HG02943 (cell line): ENCODE data around the gene CDKAL1.
A peak's percentile ranks its signal among the peaks of the same experiment; 100 is the strongest.

Experiments
- ATAC-seq: cut with Tn5 transposase; IDR thresholded peaks from one replicate; pipeline ENCODE4 v1.9.1; 2021; ENCODE audit warnings: mild to moderate bottlenecking, low read depth, moderate library complexity; ENCODE audit not compliant: unreplicated experiment

The CDKAL1 gene

DNA sequence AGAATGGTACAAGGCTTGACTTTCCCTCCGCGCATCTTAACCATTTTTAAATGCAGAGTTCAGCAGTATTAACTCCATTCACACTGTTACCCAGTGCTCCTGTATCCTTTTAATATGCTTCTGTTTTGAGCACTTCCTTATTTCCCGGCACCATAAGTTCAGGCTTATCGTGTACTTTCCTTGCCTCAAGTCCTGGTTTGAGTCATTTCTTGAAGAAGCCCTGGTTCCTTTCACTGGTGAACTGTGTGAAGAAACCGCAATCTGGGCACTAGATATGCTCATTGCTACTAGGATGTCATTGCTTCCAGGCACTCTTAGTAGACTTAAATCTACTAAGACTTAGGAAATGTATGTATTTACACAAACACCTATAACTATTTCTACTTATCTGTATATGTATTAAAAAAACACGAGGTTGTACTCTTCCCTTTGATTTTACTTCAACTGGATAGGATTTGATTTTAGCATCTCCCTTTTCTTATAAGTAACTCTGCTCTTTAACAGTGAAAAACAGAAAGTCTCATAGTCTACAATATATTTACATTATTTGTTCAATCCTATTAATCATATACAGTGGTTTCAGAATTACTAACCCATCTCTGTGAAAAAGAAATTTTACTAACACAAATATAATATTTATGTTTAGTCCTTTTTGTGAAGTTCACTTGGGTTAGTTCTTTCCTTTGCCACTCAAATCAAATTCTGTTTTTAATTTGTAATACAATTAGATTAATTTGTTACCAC, 135.5 kb downstream of the CDKAL1 start:
- ATAC-seq = peak; percentile 74

DNA sequence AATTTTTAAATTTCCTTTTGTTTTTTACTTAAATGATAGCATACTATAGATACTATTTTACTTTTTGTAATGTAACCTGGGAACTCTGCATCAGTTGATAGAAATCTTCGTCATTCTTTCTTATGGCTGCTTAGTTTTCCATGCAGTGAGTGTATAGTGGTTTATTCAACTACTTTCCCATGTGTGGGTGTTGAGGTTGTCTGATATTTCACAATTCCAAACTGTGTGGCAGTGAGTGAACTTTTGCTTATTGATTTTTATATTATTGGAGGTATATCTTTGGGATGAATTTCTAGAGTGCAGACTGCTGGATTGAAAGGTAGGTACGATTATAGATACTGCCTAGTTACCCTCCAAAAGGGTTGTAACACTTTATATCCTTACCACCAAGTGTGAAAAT, 136.5 kb downstream of the CDKAL1 start:
- no peak for ATAC-seq

DNA sequence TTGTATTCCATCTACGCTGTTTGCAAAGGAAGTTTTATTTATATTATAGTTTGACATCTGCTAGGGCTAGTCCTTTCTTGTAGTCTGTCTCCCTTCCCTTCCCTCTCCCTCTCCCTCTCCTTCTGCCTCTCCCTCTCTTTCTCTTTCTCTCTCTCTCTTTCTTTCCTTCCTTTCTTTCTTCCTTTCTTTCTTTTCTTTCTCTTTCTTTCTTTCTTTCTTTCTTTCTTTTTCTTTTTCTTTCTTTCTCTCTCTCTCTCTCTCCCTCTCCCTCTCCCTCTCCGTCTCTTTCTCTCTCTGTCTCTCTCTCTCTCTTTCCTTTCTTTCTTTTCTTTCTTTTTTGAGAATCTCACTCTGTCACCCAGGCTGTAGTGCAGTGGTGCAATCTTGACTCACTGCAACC, 137.8 kb downstream of the CDKAL1 start:
- ATAC-seq = no peak

DNA sequence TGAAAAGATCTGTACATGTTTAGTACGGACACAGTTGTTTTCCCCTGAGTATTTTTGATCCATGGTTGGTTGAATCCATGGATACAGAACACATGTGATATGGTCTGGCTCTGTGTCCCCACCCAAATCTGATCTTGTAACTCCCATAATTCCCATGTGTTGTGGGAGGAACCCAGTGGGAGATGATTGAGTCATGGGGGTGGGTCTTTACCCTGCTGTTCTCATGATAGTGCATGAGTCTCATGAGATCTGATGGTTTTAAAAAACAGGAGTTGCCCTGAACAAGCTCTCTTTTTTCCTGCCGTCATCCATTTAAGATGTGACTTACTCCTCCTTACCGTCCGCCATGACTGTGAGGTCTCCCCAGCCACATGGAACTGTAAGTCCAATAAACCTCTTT, 139.2 kb downstream of the CDKAL1 start:
- ATAC-seq = no peak

DNA sequence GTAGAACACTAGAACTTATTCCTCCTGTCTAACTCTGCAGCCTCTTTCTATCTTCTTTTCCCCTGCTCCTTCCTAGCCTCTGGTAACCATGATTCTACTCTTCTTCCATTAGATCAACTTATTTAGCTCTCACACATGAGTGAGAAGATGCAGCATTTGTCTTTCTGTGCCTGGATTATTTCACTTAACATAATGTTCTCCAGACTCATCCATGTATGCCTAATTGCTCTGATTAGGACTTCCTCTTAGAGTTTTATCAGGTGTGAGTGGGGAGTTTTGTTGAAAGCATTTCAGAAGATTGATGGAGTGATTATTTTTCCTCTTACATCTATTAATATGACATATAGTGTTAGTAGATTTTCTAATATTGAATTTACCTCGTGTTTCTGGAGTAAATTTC, 140.4 kb downstream of the CDKAL1 start:
- ATAC-seq = no peak

DNA sequence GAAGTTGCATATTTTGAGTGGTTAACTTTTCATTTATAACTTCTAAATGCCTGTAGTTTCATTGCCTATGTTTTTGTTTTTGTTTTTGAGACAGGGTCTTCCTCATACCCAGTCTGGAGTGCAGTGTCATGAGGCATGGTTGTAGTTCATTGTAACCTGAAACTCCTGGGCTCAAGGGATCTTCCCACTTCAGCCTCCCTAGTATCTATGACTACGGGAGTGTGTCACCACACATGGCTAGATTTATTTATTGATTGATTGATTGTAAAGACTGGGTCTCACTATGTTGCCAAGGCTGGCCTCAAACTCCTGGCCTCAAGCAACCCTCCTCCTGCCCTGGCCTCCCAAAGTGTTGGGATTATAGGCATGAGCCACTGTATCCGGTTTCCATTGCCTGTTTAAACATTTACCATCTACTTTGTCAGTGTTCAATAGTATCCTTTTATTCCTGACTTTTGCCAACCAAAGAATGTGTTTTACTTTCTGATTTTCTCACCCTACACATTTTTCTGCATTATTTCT, 144.6 kb downstream of the CDKAL1 start:
- no peak for ATAC-seq

DNA sequence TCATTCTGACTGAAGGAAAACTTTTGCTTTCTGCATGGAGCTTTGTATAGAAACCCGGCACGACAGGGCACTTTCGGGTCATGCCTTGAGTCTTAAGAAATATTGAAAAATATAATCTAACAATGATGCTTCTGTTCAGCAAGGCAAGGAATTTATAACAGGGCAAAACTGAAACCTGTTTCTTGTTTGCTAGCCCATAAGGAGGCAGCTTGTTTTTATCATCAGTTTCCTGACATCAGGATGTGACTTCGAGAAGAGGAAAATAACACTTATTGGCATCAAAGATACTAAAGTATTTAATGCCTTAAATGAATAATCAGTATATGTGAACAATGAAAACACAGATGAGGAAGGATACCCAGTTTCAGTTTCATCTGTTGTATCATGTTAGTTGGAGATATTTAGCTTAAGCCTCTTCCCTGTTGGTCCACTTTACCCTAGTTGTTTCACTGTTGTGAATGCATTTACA, 146.5 kb downstream of the CDKAL1 start:
- ATAC-seq = peak; percentile 69

DNA sequence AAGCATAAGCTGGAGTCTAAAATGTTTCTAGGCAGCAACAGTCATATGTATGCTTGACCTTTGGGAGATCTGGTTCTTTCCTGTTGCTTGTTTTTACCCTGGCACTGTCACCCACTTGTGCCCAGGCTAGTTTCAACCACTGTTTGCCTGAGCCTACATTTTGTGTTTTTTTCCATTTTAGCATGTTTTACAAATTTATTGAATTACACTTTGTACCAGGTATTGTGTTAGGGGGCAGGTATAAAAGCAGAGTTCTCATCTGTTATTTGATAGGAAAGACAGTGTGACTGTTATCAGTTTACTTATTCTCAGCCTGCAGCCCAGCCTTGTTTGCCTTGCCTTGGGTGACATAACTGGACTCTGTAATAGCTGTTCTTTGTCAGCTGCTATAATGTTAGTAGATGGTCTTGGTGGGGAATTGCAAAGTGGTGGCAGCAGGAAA, 147.0 kb downstream of the CDKAL1 start:
- peak; percentile 49 for ATAC-seq

DNA sequence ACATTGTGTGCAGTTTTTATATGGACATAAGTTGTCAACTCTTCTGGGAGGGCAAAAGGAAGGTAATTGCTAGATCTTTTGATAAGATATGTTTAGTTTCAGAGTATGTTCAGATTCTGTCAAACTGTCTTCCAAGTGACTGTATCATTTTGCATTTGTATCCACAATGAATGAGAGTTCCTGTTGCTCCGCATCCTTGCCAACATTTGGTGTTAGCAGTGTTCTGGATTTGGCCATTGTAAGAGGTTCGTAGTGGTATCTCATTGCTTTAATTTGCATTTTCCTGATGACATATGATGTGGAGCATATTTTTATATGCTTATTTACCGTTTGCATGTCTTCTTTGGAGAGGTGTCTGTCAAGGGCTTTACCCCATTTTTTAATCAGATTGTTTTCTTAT, 150.2 kb downstream of the CDKAL1 start:
- ATAC-seq = no peak

DNA sequence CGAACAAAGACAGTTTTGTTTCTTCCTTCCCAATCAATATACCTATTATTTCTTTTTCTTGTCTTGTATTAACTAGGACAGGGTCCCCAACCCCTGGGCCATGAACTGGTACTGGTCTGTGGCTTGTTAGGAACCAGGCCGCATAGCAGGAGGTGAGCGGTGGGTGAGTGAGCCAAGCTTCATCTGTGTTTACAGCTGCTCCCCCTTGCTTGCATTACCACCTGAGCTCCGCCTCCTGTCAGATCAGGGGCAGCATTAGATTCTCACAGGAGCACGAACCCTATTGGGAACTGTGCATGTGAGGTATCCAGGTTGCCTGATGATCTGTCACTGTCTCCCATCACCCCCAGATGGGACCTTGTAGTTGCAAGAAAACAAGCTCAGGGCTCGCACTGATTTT, 151.9 kb downstream of the CDKAL1 start:
- ATAC-seq = no peak

DNA sequence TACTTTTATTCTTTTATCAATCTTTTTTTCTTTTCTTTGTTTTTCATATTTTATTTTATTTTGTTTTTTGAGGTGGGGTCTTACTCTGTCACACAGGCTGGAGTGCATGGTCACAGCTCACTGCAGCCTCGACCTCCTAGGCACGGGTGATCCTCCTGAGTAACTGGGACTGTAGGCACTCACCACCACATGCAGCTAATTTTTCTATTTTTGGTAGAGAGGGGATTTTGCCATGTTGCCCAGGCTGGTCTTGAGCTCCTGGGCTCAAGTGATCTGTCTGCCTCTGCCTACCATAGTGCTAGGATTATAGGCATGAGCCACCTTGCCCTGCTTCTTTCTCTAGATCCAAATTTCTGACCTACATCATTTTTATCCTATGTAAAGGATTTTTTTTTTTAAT, 153.2 kb downstream of the CDKAL1 start:
- ATAC-seq = no peak

DNA sequence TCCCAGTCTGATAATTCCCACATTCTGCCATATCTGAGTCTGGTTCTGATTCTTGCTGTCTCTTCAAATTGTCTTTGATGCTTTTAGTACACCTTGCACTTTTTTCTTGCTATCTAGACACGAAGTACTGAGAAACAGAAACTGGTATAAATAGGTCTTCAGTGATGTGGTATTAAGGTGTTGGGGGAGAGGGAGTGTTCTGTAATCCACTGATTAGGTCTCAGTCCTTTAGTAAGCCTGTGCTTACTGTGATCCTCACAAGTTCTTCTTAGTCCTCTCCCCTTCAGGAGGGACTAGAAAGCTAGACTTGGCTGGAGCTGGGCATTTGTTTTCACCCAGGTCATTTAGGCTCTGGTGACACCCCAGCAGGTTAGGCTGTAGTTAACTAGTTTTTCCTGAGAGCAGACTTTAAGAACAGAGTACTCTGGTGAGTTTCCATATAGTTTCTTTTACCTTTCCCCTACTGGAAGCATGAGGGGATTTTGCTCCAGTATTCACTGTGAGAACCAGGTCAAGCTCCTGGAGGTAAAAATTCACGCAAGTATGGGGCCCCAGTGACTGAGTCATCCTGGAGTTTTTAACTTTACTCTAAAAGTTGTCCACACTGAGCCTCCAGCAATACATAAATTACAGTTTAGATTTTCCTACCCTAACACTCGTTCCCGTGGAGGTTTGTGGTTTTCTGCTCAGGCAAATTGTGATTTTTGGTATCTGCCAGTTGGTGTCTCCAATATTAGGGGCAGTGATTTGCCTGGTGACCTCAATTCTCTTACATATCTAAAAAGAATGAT, 154.6 kb downstream of the CDKAL1 start:
- peak; percentile 83 for ATAC-seq

DNA sequence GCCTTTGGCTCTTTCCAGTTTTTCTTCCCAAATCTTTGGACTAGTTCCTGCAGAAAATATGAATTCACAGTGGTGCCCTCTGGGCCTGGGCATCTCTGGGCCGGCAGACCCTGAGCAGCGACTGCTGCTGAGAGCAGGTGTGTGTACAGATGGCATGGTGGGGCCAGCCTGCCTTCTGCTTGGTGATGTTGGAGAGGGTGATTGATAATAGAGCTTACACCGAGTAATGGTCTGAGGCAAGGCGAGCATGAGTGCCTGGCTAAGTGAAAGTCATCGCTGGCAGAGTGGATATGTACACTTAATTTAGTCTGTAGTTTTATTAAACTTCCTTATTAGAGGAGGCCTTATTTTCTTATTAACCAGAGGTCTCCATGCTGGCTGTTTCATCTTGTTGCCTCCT, 156.9 kb downstream of the CDKAL1 start:
- no peak for ATAC-seq

DNA sequence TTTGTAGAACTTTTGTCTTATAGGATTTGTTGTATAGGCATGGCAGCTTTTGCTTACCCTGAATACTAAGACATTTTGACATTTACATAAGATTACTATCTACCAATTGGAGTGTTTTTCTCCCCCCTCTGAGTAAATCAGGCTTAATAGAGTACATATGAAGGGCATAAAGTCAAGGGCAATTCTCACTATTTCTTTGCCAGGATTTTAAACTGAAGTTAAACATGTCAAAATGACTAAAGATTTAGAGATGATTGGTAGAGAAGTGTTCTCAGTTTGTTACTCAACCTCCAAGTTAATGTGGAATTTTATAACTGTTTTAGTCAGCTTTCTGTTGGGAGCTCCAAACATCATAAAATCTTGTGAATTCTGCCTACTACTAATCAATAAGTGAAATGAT, 157.8 kb downstream of the CDKAL1 start:
- ATAC-seq = no peak

DNA sequence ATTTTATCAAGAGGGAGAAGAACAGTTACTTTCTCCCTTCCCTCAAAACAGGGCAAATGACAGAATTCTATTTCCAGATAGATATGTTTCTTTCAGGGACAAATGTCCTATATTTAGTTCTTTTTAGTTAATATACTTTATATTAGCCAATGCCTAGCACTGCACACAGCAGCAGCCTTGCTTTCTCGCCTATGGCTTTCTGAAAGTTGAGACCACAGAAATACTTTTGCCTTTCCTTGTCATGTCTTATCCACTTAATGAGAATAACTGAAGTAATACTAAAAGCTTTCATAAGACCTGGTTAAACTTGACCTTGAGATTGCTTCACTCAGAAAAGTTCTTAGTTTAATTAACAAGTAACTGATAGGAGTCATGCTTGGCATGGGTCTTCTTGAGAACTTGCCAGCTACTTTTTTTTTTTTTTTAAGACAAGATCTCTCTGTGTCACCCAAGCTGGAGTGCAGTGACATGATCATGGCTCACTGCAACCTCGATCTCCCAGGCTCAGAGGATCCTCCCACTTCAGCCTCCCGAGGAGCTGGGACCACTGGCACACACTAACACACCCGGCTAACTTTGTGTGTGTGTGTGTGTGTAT, 159.3 kb downstream of the CDKAL1 start:
- ATAC-seq = no peak

DNA sequence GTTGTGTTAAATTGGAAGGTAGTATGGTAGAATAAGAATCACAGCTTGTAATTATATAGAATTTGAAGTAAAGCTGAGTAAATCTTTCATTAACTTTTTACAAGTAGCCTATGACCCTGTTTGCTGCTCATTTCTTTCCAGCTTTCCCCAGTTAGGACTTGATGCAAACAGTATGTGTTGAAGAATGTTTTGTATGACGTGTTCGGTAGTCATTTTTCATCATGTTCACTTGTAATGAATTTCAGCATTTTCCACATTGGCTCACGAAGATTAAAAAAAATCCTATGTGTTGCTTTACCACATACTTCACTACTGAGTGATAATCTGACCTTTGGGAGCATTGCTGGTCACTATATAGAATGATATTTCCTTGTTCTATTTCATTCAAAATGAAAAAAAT, 162.4 kb downstream of the CDKAL1 start:
- ATAC-seq = no peak

DNA sequence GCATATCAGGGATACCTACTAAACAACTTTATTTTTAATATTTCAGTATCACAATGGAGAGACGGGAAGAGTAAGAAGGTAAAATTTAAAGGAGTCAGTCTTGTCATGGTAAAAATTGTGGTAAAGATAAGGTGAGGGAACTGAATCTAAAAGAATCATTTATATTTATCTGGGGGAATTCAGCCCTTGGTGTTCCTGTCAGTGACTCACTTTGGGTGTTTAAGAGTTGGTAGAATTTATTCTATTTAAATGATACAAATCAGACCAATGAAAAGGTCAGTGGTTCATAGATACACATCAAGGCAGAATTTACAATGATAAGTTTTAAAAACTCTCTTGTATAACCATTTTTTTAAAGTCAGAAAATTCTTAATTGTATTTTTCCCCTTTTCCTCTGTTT, 164.4 kb downstream of the CDKAL1 start:
- ATAC-seq = no peak

DNA sequence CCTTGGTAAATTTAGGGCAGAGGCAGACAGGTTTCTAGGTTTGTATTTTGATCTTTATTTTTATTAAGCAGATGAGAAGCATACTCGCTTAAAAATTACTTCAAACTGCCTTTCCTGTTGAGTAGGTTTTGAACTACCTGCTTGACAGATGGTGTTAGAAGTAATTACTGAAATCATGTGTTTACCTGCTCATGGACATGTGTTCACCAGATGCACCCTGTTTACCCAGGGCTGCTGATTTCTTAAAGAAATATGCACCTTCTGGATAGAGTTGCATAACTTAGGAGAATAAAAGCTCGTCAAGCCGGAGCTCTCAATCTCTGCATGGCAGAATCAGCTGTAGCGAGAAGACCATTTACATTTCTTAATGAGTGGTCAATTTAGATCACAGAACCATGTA, 165.1 kb downstream of the CDKAL1 start:
- ATAC-seq = no peak

DNA sequence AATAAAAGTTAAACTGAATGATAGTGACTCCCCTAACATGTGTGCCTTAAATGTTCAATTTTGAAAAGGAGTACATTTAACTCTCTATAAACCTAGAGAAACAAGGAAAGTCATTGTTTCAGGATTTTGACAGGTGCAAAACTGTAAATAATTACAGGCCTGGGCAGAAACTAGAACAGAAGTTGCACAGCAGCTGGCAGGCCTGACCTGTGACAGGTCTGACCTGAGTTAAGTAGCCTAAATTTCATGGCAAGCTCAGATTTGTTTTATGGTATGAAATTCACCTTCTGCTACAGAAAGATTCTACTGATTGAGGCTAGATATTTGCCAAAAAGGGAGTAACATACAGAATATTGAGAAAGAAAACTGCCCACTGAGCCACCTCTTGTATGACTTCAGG, 166.1 kb downstream of the CDKAL1 start:
- no peak for ATAC-seq

DNA sequence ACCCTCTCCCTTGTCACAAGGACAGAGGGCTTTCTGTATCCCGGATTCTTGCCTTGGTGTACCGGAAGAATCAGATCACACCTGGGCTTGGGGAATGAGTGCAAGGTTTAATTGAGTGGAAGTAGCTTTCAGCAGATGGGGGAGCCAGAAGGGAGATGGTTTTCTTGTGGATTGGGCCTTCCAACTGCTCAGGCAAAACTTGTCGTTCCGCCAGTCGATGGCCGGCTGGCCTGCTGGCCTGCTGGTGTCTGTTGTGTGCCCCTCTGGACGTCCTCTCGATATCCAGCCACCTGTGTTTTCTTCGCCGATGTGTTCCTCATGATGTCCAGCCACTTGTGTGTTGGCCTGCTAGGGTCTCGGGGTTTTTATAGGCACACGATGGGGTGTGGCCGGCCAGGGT, 168.1 kb downstream of the CDKAL1 start:
- no peak for ATAC-seq

DNA sequence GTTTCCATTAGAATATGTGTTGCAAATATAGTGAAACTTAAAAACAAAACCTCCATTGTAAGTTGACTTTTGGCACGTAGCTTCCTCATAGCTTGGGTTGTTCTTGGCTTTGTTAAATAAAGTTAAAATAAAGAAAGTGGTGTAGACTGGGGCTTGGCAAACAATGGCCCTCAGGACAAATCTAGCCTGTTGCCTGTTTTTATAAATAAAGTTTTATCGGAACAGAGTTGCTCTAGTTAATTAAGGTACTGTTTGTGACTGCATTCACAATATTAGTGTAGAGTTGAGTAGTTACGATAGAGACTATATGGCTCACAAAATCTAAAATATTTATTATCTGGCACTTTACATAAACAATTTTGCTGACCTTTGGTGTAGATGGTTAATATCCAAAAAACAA, 168.8 kb downstream of the CDKAL1 start:
- ATAC-seq = no peak
